HCT116 (cell line): ENCODE measurements around the gene COL5A2.

Experiments
- CEBPB ChIP-seq: IDR thresholded peaks from 2 replicates; pipeline ENCODE4 v1.6.1; 2012; ENCODE audit warnings: low read depth
- EZH2 ChIP-seq: fragments of 200-600 bp; sonication (generic); IDR thresholded peaks from 2 replicates; pipeline ENCODE4 v1.6.1; 2017; ENCODE audit warnings: antibody characterized with exemption, mixed run types
- POLR2AphosphoS5 ChIP-seq: IDR thresholded peaks from 2 replicates; pipeline ENCODE4 v1.6.1; 2011; ENCODE audit warnings: mild to moderate bottlenecking, low read depth, low read length, moderate library complexity
- SIN3A ChIP-seq: IDR thresholded peaks from 2 replicates; pipeline ENCODE4 v1.6.1; 2012; ENCODE audit warnings: low read depth
- SP1 ChIP-seq: IDR thresholded peaks from 2 replicates; pipeline ENCODE4 v1.6.1; 2012; ENCODE audit warnings: low read depth
- SRF ChIP-seq: IDR thresholded peaks from 2 replicates; pipeline ENCODE4 v1.6.1; 2012; ENCODE audit warnings: low read depth
- ZNF274 ChIP-seq: fragments of 200-500 bp; sonication (Bioruptor generic); IDR thresholded peaks from 2 replicates; pipeline ENCODE4 v1.6.1; 2014; ENCODE audit warnings: mild to moderate bottlenecking, low read depth, low read length, inconsistent platforms
- TF ChIP-seq, protein P1 (sequence below), 3 experiments: fragments of 200-600 bp in 1 of 3; sonication (generic) in 1 of 3; IDR thresholded peaks in 2 of 3; conservative IDR thresholded peaks in 1 of 3; 2 replicates each; pipeline ENCODE4 v1.5.1; 2012 to 2017; ENCODE audit warnings: low read depth in 2 of 3, low read length in 2 of 3, antibody characterized with exemption in 1 of 3, borderline replicate concordance in 1 of 3, control low read depth in 1 of 3, mild to moderate bottlenecking in 1 of 3, mixed read lengths in 1 of 3, mixed run types in 1 of 3, moderate library complexity in 1 of 3; ENCODE audit not compliant: insufficient read depth in 1 of 3
- TF ChIP-seq, protein P2 (sequence below): IDR thresholded peaks from 2 replicates; pipeline ENCODE4 v1.6.1; 2012

DNA sequence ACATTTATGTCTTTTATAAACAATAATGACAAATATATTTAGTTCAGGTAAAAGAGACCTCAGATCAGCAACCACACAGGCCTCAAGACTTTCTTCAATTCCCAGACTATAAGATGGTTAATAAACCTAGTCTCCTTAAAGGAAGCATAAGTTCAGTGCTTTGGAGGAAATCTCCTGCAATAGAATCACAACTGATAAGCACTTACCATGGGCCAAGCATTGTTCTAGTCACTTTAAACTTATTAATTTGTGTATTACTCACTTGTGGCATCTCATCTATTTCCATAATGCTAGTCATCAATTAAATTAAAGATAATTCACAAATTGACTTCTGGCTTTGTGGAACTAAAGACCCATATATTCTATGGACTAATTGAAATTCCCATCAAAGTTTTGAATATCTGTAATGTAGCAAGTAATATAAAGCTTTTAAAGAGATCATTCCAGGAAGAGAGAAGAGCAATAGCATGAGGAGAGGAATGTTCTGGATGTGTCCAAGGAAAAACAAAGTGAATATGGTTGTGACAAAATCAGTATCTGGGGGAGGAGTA is 163.2 kb downstream of the COL5A2 start:
- TF ChIP-seq, protein P1, sequence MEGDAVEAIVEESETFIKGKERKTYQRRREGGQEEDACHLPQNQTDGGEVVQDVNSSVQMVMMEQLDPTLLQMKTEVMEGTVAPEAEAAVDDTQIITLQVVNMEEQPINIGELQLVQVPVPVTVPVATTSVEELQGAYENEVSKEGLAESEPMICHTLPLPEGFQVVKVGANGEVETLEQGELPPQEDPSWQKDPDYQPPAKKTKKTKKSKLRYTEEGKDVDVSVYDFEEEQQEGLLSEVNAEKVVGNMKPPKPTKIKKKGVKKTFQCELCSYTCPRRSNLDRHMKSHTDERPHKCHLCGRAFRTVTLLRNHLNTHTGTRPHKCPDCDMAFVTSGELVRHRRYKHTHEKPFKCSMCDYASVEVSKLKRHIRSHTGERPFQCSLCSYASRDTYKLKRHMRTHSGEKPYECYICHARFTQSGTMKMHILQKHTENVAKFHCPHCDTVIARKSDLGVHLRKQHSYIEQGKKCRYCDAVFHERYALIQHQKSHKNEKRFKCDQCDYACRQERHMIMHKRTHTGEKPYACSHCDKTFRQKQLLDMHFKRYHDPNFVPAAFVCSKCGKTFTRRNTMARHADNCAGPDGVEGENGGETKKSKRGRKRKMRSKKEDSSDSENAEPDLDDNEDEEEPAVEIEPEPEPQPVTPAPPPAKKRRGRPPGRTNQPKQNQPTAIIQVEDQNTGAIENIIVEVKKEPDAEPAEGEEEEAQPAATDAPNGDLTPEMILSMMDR (IDR thresholded peaks at IDR 0.05 in 2 of 3, conservative IDR thresholded peaks at IDR 0.05 in 1 of 3; ENCODE audit: borderline replicate concordance in 1 of 3, insufficient read depth in 1 of 3, low read depth in 2 of 3, low read length in 2 of 3): no peak
- TF ChIP-seq EZH2 (no peak), SIN3A (no peak), POLR2AphosphoS5 (no peak), SP1 (no peak), CEBPB (no peak), SRF (no peak), ZNF274 (no peak)
- TF ChIP-seq, protein P2, sequence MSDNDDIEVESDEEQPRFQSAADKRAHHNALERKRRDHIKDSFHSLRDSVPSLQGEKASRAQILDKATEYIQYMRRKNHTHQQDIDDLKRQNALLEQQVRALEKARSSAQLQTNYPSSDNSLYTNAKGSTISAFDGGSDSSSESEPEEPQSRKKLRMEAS: no peak
